GM12874 (cell line): Measurements from ENCODE around the gene GASK1A.

Source experiments
- CTCF ChIP-seq: IDR thresholded peaks from 2 replicates; pipeline ENCODE4 v1.5.1; 2011; ENCODE audit warnings: low read depth, mild to moderate bottlenecking, control low read depth, low read length, moderate library complexity; ENCODE audit not compliant: insufficient read depth

The GASK1A gene

GRCh38 chr3:42970976-42971772 lies 7.9 kb upstream of the GASK1A start:
- TF ChIP-seq CTCF = no peak

GRCh38 chr3:42975456-42975855 lies 3.7 kb upstream of the GASK1A start:
- no peak for TF ChIP-seq CTCF

GRCh38 chr3:42975955-42976354 lies 3.2 kb upstream of the GASK1A start:
- TF ChIP-seq CTCF = no peak

GRCh38 chr3:42980209-42980608 lies 1.1 kb downstream of the GASK1A start:
- no peak for TF ChIP-seq CTCF

- TF ChIP-seq CTCF = no peak
Measured at GRCh38 chr3:42980909-42981308, 1.8 kb downstream of the GASK1A start.

- TF ChIP-seq CTCF = no peak
Measured at GRCh38 chr3:42982645-42983412, 3.7 kb downstream of the GASK1A start.

GRCh38 chr3:42983927-42984326 lies 4.8 kb downstream of the GASK1A start:
- no peak for TF ChIP-seq CTCF
